H1 (cell line): Measurements from ENCODE around the gene ALK. TPM values are rescaled to one million over a fixed set of nuclear protein-coding genes. Genes with fewer than 3 reads are reported as not detected.

ENCODE experiments used
- CTCF ChIA-PET: fragments of 300-600 bp; sonication (Branson Sonifier 250); formaldehyde crosslinking; loops from one replicate; lab custom pipeline; 2021; ENCODE audit not compliant: partially characterized antibody; lab: Charles Lee
- POLR2A ChIA-PET: fragments of 300-600 bp; sonication (Branson Sonifier 250); formaldehyde crosslinking; loops from one replicate; lab custom pipeline; 2021; ENCODE audit warnings: inconsistent platforms; ENCODE audit not compliant: partially characterized antibody; lab: Charles Lee
- DNase-seq, 2 experiments: peaks; one replicate each; pipeline versions ENCODE4 v3.0.0 to v3.0.0-alpha.2; 2010 to 2022; ENCODE audit warnings: low spot score in 2 of 2, low read depth in 1 of 2, mixed read lengths in 1 of 2
- FAIRE-seq: peaks from 2 replicates; lab custom pipeline; 2011; peaks lifted over from hg19 to GRCh38; lab: Jason Lieb, UNC
- H2AFZ ChIP-seq: 2 replicates; pipeline ENCODE4 v1.8.1; 2012; ENCODE audit warnings: low read length, inconsistent platforms
- H2AK5ac ChIP-seq: 2 replicates; pipeline ENCODE4 v1.6.1; 2013; ENCODE audit warnings: low read depth, low read length
- H2BK120ac ChIP-seq: replicated peaks from 2 replicates; pipeline ENCODE3; 2013; ENCODE audit warnings: low read depth, low read length, inconsistent platforms
- H2BK12ac ChIP-seq: 2 replicates; pipeline ENCODE4 v1.6.1; 2013; ENCODE audit warnings: low read depth, low read length
- H2BK15ac ChIP-seq: 2 replicates; pipeline ENCODE4 v1.6.1; 2013; ENCODE audit warnings: low read length
- H2BK20ac ChIP-seq: 2 replicates; pipeline ENCODE4 v1.6.1; 2013; ENCODE audit warnings: low read length
- H2BK5ac ChIP-seq: 2 replicates; pipeline ENCODE4 v1.6.1; 2013; ENCODE audit warnings: low read depth, low read length
- H3K14ac ChIP-seq: 2 replicates; pipeline ENCODE4 v1.6.1; 2013; ENCODE audit warnings: inconsistent platforms; ENCODE audit not compliant: insufficient read length
- H3K18ac ChIP-seq: 2 replicates; pipeline ENCODE4 v1.6.1; 2013; ENCODE audit warnings: low read length; ENCODE audit errors: extremely low read depth
- H3K23ac ChIP-seq: 2 replicates; pipeline ENCODE4 v1.6.1; 2013; ENCODE audit warnings: inconsistent platforms; ENCODE audit not compliant: insufficient read length
- H3K23me2 ChIP-seq: 2 replicates; pipeline ENCODE4 v1.6.1; 2013; ENCODE audit warnings: low read depth, low read length
- H3K27ac ChIP-seq: 2 replicates; pipeline ENCODE4 v1.6.1; 2011; ENCODE audit warnings: low read depth, low read length, inconsistent platforms
- H3K27me3 ChIP-seq, 4 experiments: replicated peaks in 1 of 4; 1 replicate in 1 of 4; 2 replicates in 3 of 4; pipeline versions ENCODE4 v1.6.1 to v1.8.1; 2011 to 2013; ENCODE audit warnings: low read length in 3 of 4, mild to moderate bottlenecking in 3 of 4, inconsistent platforms in 2 of 4, mixed read lengths in 2 of 4, moderate library complexity in 1 of 4; ENCODE audit not compliant: control insufficient read depth in 3 of 4, insufficient read depth in 3 of 4; ENCODE audit errors: extremely low read depth in 1 of 4
- H3K36me3 ChIP-seq, 4 experiments: 2 replicates each; pipeline versions ENCODE4 v1.6.1 to v1.8.1; 2011 to 2013; ENCODE audit warnings: mild to moderate bottlenecking in 4 of 4, low read length in 3 of 4, moderate library complexity in 2 of 4, control low read depth in 1 of 4, inconsistent platforms in 1 of 4; ENCODE audit not compliant: insufficient read depth in 4 of 4, control insufficient read depth in 2 of 4
- H3K4ac ChIP-seq: replicated peaks from 2 replicates; pipeline ENCODE3; 2013; ENCODE audit warnings: low read length, low read depth, mixed read lengths, inconsistent platforms; ENCODE audit not compliant: insufficient read length
- H3K4me1 ChIP-seq, 4 experiments: replicated peaks in 1 of 4; 1 replicate in 1 of 4; 2 replicates in 3 of 4; pipeline versions ENCODE4 v1.6.1 to v1.8.1; 2011 to 2013; ENCODE audit warnings: low read length in 3 of 4, inconsistent platforms in 2 of 4, mixed read lengths in 1 of 4; ENCODE audit not compliant: insufficient read depth in 4 of 4, control insufficient read depth in 3 of 4
- H3K4me2 ChIP-seq, 2 experiments: 2 replicates each; pipeline versions ENCODE4 v1.6.1 to v1.8.1; 2011 to 2013; ENCODE audit warnings: low read depth in 2 of 2, low read length in 2 of 2, control low read depth in 1 of 2, inconsistent platforms in 1 of 2, mild to moderate bottlenecking in 1 of 2; ENCODE audit not compliant: insufficient read depth in 1 of 2
- H3K4me3 ChIP-seq, 4 experiments: fragments of 200-600, 300-600 bp in 1 of 4; sonication (generic), shearing (Covaris generic), sonication (Bioruptor Twin) in 1 of 4; 2 replicates each; pipeline versions ENCODE4 v1.5.1 to v1.8.1; 2011 to 2016; ENCODE audit warnings: low read length in 4 of 4, low read depth in 3 of 4, control low read depth in 2 of 4, inconsistent platforms in 2 of 4, mild to moderate bottlenecking in 2 of 4, mixed read lengths in 1 of 4, moderate library complexity in 1 of 4; ENCODE audit not compliant: insufficient read depth in 2 of 4; ENCODE audit errors: extremely low read depth in 1 of 4
- H3K56ac ChIP-seq: replicated peaks from 2 replicates; pipeline ENCODE3; 2013; ENCODE audit warnings: low read depth, mild to moderate bottlenecking, mixed read lengths, low read length, inconsistent platforms; ENCODE audit not compliant: insufficient read length
- H3K79me1 ChIP-seq: 2 replicates; pipeline ENCODE4 v1.6.1; 2013; ENCODE audit warnings: low read depth, low read length, control low read depth
- H3K79me2 ChIP-seq, 2 experiments: 2 replicates each; pipeline versions ENCODE4 v1.6.1 to v1.8.1; 2012 to 2013; ENCODE audit warnings: low read length in 2 of 2, mild to moderate bottlenecking in 2 of 2, inconsistent platforms in 1 of 2; ENCODE audit not compliant: insufficient read depth in 2 of 2, control insufficient read depth in 1 of 2
- H3K9ac ChIP-seq, 4 experiments: replicated peaks in 1 of 4; 1 replicate in 1 of 4; 2 replicates in 3 of 4; pipeline versions ENCODE4 v1.6.1 to v1.8.1; 2011 to 2013; ENCODE audit warnings: low read depth in 3 of 4, low read length in 3 of 4, control low read depth in 2 of 4, mild to moderate bottlenecking in 2 of 4, moderate library complexity in 2 of 4, inconsistent platforms in 1 of 4; ENCODE audit errors: extremely low read depth in 1 of 4
- H3K9me3 ChIP-seq, 2 experiments: 2 replicates each; pipeline versions ENCODE4 v1.6.1 to v1.8.1; 2012 to 2013; ENCODE audit warnings: mild to moderate bottlenecking in 2 of 2, moderate library complexity in 2 of 2, control low read depth in 1 of 2, inconsistent platforms in 1 of 2, low read depth in 1 of 2, low read length in 1 of 2, mixed read lengths in 1 of 2; ENCODE audit not compliant: insufficient read depth in 2 of 2
- H4K20me1 ChIP-seq, 2 experiments: replicated peaks in 1 of 2; 2 replicates each; pipeline versions ENCODE3 to v1.8.1; 2011 to 2013; ENCODE audit warnings: inconsistent platforms in 2 of 2, low read length in 2 of 2, mild to moderate bottlenecking in 1 of 2; ENCODE audit not compliant: insufficient read depth in 2 of 2, control insufficient read depth in 1 of 2
- H4K5ac ChIP-seq: 2 replicates; pipeline ENCODE4 v1.6.1; 2013; ENCODE audit warnings: low read length, low read depth, mixed read lengths, inconsistent platforms; ENCODE audit not compliant: insufficient read length
- H4K8ac ChIP-seq: 2 replicates; pipeline ENCODE4 v1.8.0; 2013; ENCODE audit warnings: mild to moderate bottlenecking, moderate library complexity, low read length, inconsistent platforms; ENCODE audit not compliant: insufficient read depth; ENCODE audit errors: extremely low read depth
- H4K91ac ChIP-seq: replicated peaks from 2 replicates; pipeline ENCODE3; 2013; ENCODE audit warnings: low read length, mixed read lengths, inconsistent platforms; ENCODE audit not compliant: insufficient read length
- BACH1 ChIP-seq: IDR thresholded peaks from 2 replicates; pipeline ENCODE4 v1.6.1; 2012; ENCODE audit warnings: low read length, improper control_type of control experiment
- BCL11A ChIP-seq, 2 experiments: IDR thresholded peaks; one replicate each; pipeline ENCODE4 v1.6.1; 2011; ENCODE audit warnings: low read depth in 2 of 2, low read length in 2 of 2, mild to moderate bottlenecking in 2 of 2
- CBX5 ChIP-seq: fragments of 300-800, 300-1000 bp; sonication (generic); IDR thresholded peaks from 2 replicates; pipeline ENCODE4 v1.7.1; 2016; ENCODE audit warnings: antibody characterized with exemption, low read length, low read depth
- CEBPB ChIP-seq: IDR thresholded peaks from 2 replicates; pipeline ENCODE4 v1.6.1; 2012; ENCODE audit warnings: low read depth, low read length
- CTBP2 ChIP-seq: IDR thresholded peaks from 2 replicates; pipeline ENCODE4 v1.7.0; 2011; ENCODE audit warnings: borderline replicate concordance, mild to moderate bottlenecking, moderate library complexity, mixed read lengths, low read length; ENCODE audit not compliant: insufficient read depth, insufficient read length
- EGR1 ChIP-seq: IDR thresholded peaks from 2 replicates; pipeline ENCODE4 v1.6.1; 2011; ENCODE audit warnings: low read depth, low read length, borderline replicate concordance
- MAFK ChIP-seq: IDR thresholded peaks from 2 replicates; pipeline ENCODE4 v1.6.1; 2012; ENCODE audit warnings: low read depth, mild to moderate bottlenecking, improper control_type of control experiment, low read length
- NRF1 ChIP-seq: IDR thresholded peaks from 2 replicates; pipeline ENCODE4 v1.6.1; 2011; ENCODE audit warnings: mild to moderate bottlenecking, low read depth, low read length, improper control_type of control experiment
- PHF8 ChIP-seq: fragments of 200-600 bp; sonication (generic); conservative IDR thresholded peaks from 2 replicates; pipeline ENCODE4 v1.7.1; 2012; ENCODE audit warnings: low read depth, mild to moderate bottlenecking, inconsistent platforms, low read length, moderate library complexity
- POLR2A ChIP-seq, 2 experiments: IDR thresholded peaks; 1 replicate in 1 of 2; 2 replicates in 1 of 2; pipeline ENCODE4 v1.6.1; 2011; ENCODE audit warnings: low read depth in 2 of 2, low read length in 2 of 2, mild to moderate bottlenecking in 2 of 2; ENCODE audit errors: control extremely low read depth in 1 of 2
- POU5F1 ChIP-seq: IDR thresholded peaks from 2 replicates; pipeline ENCODE4 v1.6.1; 2011; ENCODE audit warnings: low read depth, mild to moderate bottlenecking, low read length, moderate library complexity
- RBBP5 ChIP-seq: IDR thresholded peaks from 2 replicates; pipeline ENCODE4 v1.7.1; 2012; ENCODE audit warnings: low read depth, mild to moderate bottlenecking, inconsistent platforms, low read length, moderate library complexity, borderline replicate concordance
- RNF2 ChIP-seq: fragments of 200-900, 300-1000 bp; sonication (generic); IDR thresholded peaks from 2 replicates; pipeline ENCODE4 v1.7.1; 2016; ENCODE audit warnings: borderline replicate concordance, low read depth, mild to moderate bottlenecking, antibody characterized with exemption, low read length; ENCODE audit not compliant: poor library complexity, severe bottlenecking; ENCODE audit errors: missing control alignments
- SP1 ChIP-seq: IDR thresholded peaks from 2 replicates; pipeline ENCODE4 v1.6.1; 2011; ENCODE audit warnings: low read depth, low read length
- SP2 ChIP-seq: IDR thresholded peaks from 2 replicates; pipeline ENCODE4 v1.6.1; 2012; ENCODE audit warnings: mild to moderate bottlenecking, low read length, inconsistent platforms
- TCF12 ChIP-seq: IDR thresholded peaks from 2 replicates; pipeline ENCODE4 v1.6.1; 2011; ENCODE audit warnings: low read depth, mild to moderate bottlenecking, low read length
- WGBS, 2 experiments: shearing (Covaris generic) in 1 of 2; methylation state at CpG; one replicate each; pipeline versions ENCODE4 v1.1.6 to v1.1.7; 2013 to 2015; ENCODE audit warnings: low lambda C conversion rate in 2 of 2, mixed read lengths in 2 of 2, inconsistent platforms in 1 of 2, low coverage in 1 of 2, missing lambda C conversion rate in 1 of 2; ENCODE audit not compliant: insufficient replicate concordance in 2 of 2, insufficient coverage in 1 of 2, insufficient read length in 1 of 2; ENCODE audit errors: extremely low coverage in 1 of 2, missing lambda C conversion rate in 1 of 2; 5-methylcytosine and 5-hydroxymethylcytosine counted together
- polyA plus RNA-seq, 7 experiments: library from polyadenylated mRNA; depleted of rRNA in 3 of 7; stranded (reverse) in 5 of 7; unstranded in 2 of 7; fragments of >200 nt in 5 of 7; fragments of 200-250 nt in 2 of 7; gene quantifications; 1 replicate in 5 of 7; 2 replicates in 1 of 7; 4 replicates in 1 of 7; pipeline versions ENCODE4 v1.2.1 to v1.2.3, GENCODE V29; 2011 to 2013; ENCODE audit warnings: missing spikeins in 2 of 7, mixed read lengths in 2 of 7
- total RNA-seq: library from RNA; stranded (reverse); fragmentation: NEBNext Ultra II Directional; extraction: Animal tissue kit (Norgen Biotek cat#: 25700); gene quantifications from 2 replicates; pipeline ENCODE4 v1.2.1, GENCODE V29; 2021

The ALK gene
- total and polyA plus RNA-seq, 2 of the 8 experiments (the other 6 are each of a cell fraction or from before 2014, with no cell fraction given): 0.02 to 0.09 TPM

DNA sequence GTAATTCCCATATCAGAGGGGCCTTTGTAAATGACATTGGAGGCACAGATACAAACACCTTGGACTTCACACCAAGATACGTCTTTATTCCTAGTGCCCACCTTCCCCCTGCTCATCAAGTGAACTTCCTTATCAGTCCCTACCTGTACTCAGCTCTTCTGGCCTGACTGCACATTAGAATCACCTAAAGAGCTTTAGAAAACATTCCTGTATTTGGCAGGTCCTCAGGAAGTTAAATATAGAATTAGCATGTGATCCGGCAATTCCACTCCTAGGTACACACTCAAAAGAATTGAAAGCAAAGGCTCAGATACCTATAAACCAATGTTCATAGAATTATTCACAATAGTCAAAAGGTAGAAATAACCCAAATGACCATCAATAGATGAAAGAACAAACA lies 46.6 kb downstream of the ALK start:
- no peak overlapping the region for H4K5ac ChIP-seq
- peaks cover 7% of the 10 kb centered on the region; the same call in 1 of the 2 replicates for H3K23me2 ChIP-seq
- H3K9ac ChIP-seq: no peak overlapping the region
- no peak overlapping the region for H3K4me2 ChIP-seq
- no peak overlapping the region for H2BK5ac ChIP-seq
- H3K4ac ChIP-seq: no peak overlapping the region
- no peak for FAIRE-seq
- H2BK15ac ChIP-seq: no peak overlapping the region
- H3K27me3 ChIP-seq: no peaks in the 10 kb centered on the region; a peak in 1 of 7 replicates
- H2AK5ac ChIP-seq: no peak overlapping the region
- no peak overlapping the region for H4K91ac ChIP-seq
- CTCF ChIA-PET: no interaction called here
- no peak overlapping the region for H3K18ac ChIP-seq
- no peak overlapping the region for H3K27ac ChIP-seq
- no peaks in the 10 kb centered on the region for H3K36me3 ChIP-seq
- H2BK20ac ChIP-seq: no peak overlapping the region
- H2AFZ ChIP-seq: no peak overlapping the region
- H3K4me1 ChIP-seq: no peaks in the 10 kb centered on the region
- peaks cover 0 to 6% of the 10 kb centered on the region in 2 experiments for H4K20me1 ChIP-seq
- no peak overlapping the region for H3K23ac ChIP-seq
- no peak overlapping the region for H2BK120ac ChIP-seq
- no peak overlapping the region for H4K8ac ChIP-seq
- no peak for DNase-seq
- H3K79me1 ChIP-seq: no peaks in the 10 kb centered on the region
- no peak overlapping the region for H2BK12ac ChIP-seq
- no peak overlapping the region for H3K56ac ChIP-seq
- H3K79me2 ChIP-seq: no peaks in the 10 kb centered on the region
- WGBS, 2 experiments: 88% methylated on average over 2 of the region's 2 CpGs; no CpG with 5 or more reads in 1 of the 2 experiments
- H3K9me3 ChIP-seq: no peaks in the 10 kb centered on the region
- H3K14ac ChIP-seq: no peak overlapping the region
- no peak overlapping the region for H3K4me3 ChIP-seq
- POLR2A ChIA-PET: no interaction called here
- no peak for TF ChIP-seq BACH1
- TF ChIP-seq CTBP2: no peak
- no peak for TF ChIP-seq TCF12
- TF ChIP-seq RBBP5: no peak
- no peak for TF ChIP-seq NRF1
- no peak for TF ChIP-seq RNF2
- TF ChIP-seq EGR1: no peak
- TF ChIP-seq POU5F1: no peak
- TF ChIP-seq PHF8: no peak
- TF ChIP-seq BCL11A (IDR thresholded peaks at IDR 0.05; ENCODE audit: low read depth in 2 of 2, low read length in 2 of 2): no peak
- no peak for TF ChIP-seq SP2
- TF ChIP-seq SP1: no peak
- no peak for TF ChIP-seq CEBPB
- no peak for TF ChIP-seq POLR2A (IDR thresholded peaks at IDR 0.05; ENCODE audit: control extremely low read depth in 1 of 2, low read depth in 2 of 2, low read length in 2 of 2)
- no peak for TF ChIP-seq MAFK
- TF ChIP-seq CBX5: no peak
